CD4-positive, alpha-beta T cell (primary cell): ENCODE measurements around the gene KCNQ1OT1. TPM values are rescaled to one million over a fixed set of nuclear protein-coding genes. Genes with fewer than 3 reads are reported as not detected.

Experiments
- ATAC-seq: fragments of 200-7000 bp; cut with Tn5 transposase; one replicate; pipeline ENCODE4 v1.10.0; 2022; ENCODE audit warnings: mild to moderate bottlenecking; ENCODE audit not compliant: poor library complexity
- CTCF ChIA-PET: fragments of 350-600 bp; sonication (Branson Sonifier 250); formaldehyde crosslinking; loops from one replicate; lab custom pipeline; 2021; ENCODE audit warnings: antibody characterized with exemption, inconsistent platforms; lab: Charles Lee
- POLR2A ChIA-PET: fragments of 350-600 bp; sonication (Branson Sonifier 250); formaldehyde crosslinking; loops from one replicate; lab custom pipeline; 2021; ENCODE audit warnings: antibody characterized with exemption, inconsistent platforms; lab: Charles Lee
- DNase-seq, 14 experiments: peaks; one replicate each; pipeline ENCODE4 v3.0.0-alpha.2; 2013 to 2020; ENCODE audit warnings: mixed read lengths in 2 of 14
- H3K27ac ChIP-seq, 2 donors: one replicate each; pipeline versions ENCODE4 v1.5.1 to v1.7.0; 2013; ENCODE audit warnings: low read length in 2 of 2, low read depth in 1 of 2, mild to moderate bottlenecking in 1 of 2
- H3K27me3 ChIP-seq, 2 experiments: 1 replicate in 1 of 2; 2 replicates in 1 of 2; pipeline versions ENCODE4 v1.6.1 to v1.7.0; 2013; ENCODE audit warnings: low read length in 2 of 2, control low read depth in 1 of 2, mild to moderate bottlenecking in 1 of 2, moderate library complexity in 1 of 2; ENCODE audit not compliant: insufficient read depth in 2 of 2, control insufficient read depth in 1 of 2
- H3K36me3 ChIP-seq: one replicate; pipeline ENCODE4 v1.6.1; 2013; ENCODE audit warnings: low read length, control low read depth; ENCODE audit not compliant: insufficient read depth
- H3K4me1 ChIP-seq: one replicate; pipeline ENCODE4 v1.6.1; 2013; ENCODE audit warnings: low read length, control low read depth; ENCODE audit not compliant: insufficient read depth
- H3K4me3 ChIP-seq: one replicate; pipeline ENCODE4 v1.5.1; 2013; ENCODE audit warnings: mild to moderate bottlenecking, low read length, moderate library complexity
- H3K9me3 ChIP-seq, 2 experiments: 1 replicate in 1 of 2; 2 replicates in 1 of 2; pipeline versions ENCODE4 v1.6.1 to v1.7.0; 2013; ENCODE audit warnings: low read length in 2 of 2, mild to moderate bottlenecking in 2 of 2, control low read depth in 1 of 2, moderate library complexity in 1 of 2; ENCODE audit not compliant: control insufficient read depth in 1 of 2, insufficient read depth in 1 of 2
- H3K27ac Mint-ChIP-seq: one replicate; pipeline ENCODE4 v1.8.0; 2020; ENCODE audit warnings: mixed read lengths
- H3K27me3 Mint-ChIP-seq: one replicate; pipeline ENCODE4 v1.8.0; 2021; ENCODE audit warnings: mixed read lengths
- H3K36me3 Mint-ChIP-seq: one replicate; pipeline ENCODE4 v1.8.0; 2021; ENCODE audit warnings: low read depth, mixed read lengths
- H3K4me1 Mint-ChIP-seq: one replicate; pipeline ENCODE4 v1.8.0; 2021; ENCODE audit warnings: low read depth, mixed read lengths
- H3K4me3 Mint-ChIP-seq: one replicate; pipeline ENCODE4 v1.8.0; 2020; ENCODE audit warnings: mild to moderate bottlenecking, mixed read lengths
- H3K9me3 Mint-ChIP-seq: one replicate; pipeline ENCODE4 v1.8.0; 2020; ENCODE audit warnings: mixed read lengths
- intact Hi-C, 2 experiments: fragments of 100-400 bp; cut with DNase I in 1 of 2; cut with micrococcal nuclease in 1 of 2; formaldehyde crosslinking; loops; one replicate each; pipeline versions ENCODE4 v1.15.1 to v1.9.0; 2023 to 2025; cut with DNase I, micrococcal nuclease
- total RNA-seq, 174 experiments: library from RNA in 2 of 174; stranded (reverse) in 2 of 174; gene quantifications; one replicate each; pipeline ENCODE4 v1.2.3 and lab custom pipeline; 2021 to 2026
- TF ChIP-seq, protein P1 (sequence below): fragments of 200-600 bp; IDR thresholded peaks from one replicate; pipeline ENCODE4 v1.8.0; 2022; ENCODE audit warnings: antibody characterized with exemption, mild to moderate bottlenecking

KCNQ1OT1 gene
- total RNA-seq, 2 experiments from 2014 or later: 0.17 to 0.22 TPM

DNA sequence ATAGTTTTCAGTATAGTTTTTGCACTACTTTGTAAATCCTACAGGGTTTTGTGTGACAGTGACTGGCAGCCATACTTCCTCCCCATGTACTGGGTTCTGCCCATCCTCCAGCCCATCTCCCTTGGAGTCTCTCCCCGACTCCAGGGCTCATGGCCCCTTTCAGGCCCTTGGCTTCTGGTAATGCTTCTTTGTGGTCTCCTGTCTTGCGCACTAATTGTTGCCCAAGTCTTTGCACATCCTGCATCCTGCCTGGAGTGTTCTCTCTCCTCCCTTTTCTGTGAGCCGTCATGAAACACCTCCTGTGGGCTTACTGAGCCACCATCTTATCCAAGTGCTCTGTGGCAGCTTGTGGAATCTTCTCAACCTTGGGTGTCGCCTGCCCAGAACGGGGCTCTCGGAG is 11.4 kb upstream of the KCNQ1OT1 start:
- Histone ChIP-seq H3K36me3 (no peaks in the 10 kb centered on the region), H3K27ac (no peak overlapping the region), H3K27me3 (no peaks in the 10 kb centered on the region), H3K4me3 (no peak overlapping the region), H3K9me3 (peaks cover 0 to 21% of the 10 kb centered on the region in 2 experiments), H3K4me1 (no peaks in the 10 kb centered on the region)
- TF ChIP-seq, protein P1, sequence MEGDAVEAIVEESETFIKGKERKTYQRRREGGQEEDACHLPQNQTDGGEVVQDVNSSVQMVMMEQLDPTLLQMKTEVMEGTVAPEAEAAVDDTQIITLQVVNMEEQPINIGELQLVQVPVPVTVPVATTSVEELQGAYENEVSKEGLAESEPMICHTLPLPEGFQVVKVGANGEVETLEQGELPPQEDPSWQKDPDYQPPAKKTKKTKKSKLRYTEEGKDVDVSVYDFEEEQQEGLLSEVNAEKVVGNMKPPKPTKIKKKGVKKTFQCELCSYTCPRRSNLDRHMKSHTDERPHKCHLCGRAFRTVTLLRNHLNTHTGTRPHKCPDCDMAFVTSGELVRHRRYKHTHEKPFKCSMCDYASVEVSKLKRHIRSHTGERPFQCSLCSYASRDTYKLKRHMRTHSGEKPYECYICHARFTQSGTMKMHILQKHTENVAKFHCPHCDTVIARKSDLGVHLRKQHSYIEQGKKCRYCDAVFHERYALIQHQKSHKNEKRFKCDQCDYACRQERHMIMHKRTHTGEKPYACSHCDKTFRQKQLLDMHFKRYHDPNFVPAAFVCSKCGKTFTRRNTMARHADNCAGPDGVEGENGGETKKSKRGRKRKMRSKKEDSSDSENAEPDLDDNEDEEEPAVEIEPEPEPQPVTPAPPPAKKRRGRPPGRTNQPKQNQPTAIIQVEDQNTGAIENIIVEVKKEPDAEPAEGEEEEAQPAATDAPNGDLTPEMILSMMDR: no peak
- intact Hi-C loops: no loop called here
- no peak overlapping the region for H3K27ac Mint-ChIP-seq
- ATAC-seq (no peak), DNase-seq (no peak)
- no peak overlapping the region for H3K4me3 Mint-ChIP-seq
- H3K27me3 Mint-ChIP-seq: no peaks in the 10 kb centered on the region
- ChIA-PET CTCF (no interaction called here), POLR2A (no interaction called here)
- peaks cover 32% of the 10 kb centered on the region for H3K36me3 Mint-ChIP-seq
- no peaks in the 10 kb centered on the region for H3K4me1 Mint-ChIP-seq
- no peaks in the 10 kb centered on the region for H3K9me3 Mint-ChIP-seq

DNA sequence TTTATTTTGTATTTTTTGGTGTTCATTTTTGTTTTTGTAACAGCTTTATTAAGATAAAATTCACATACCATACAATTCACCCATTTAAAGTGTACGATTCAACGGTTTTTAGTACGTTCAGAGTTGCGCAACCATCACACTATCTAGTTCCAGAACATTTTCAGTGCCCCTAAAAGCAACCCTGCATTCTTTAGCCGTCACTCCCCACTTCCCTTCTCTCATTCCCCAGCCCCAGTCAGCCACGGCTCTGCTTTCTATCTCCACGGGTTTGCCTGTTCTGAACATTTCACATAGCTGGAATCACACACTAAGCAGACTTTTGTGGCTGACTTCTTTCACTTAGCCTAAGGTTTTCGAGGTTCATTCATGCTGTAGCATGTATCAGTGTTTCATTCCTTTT is 9.6 kb upstream of the KCNQ1OT1 start:
- H3K4me1 Mint-ChIP-seq: no peaks in the 10 kb centered on the region
- peaks cover 40% of the 10 kb centered on the region for H3K36me3 Mint-ChIP-seq
- TF ChIP-seq, protein P1: no peak
- DNase-seq: no peak
- Histone ChIP-seq H3K9me3 (peaks cover 0 to 38% of the 10 kb centered on the region in 2 experiments), H3K27ac (no peak overlapping the region), H3K27me3 (no peaks in the 10 kb centered on the region), H3K4me1 (no peaks in the 10 kb centered on the region), H3K4me3 (no peak overlapping the region), H3K36me3 (no peaks in the 10 kb centered on the region)
- POLR2A ChIA-PET: no interaction called here
- H3K9me3 Mint-ChIP-seq: no peaks in the 10 kb centered on the region
- H3K27me3 Mint-ChIP-seq: no peaks in the 10 kb centered on the region
- ATAC-seq: no peak
- CTCF ChIA-PET: no interaction called here
- intact Hi-C loops: no loop called here
- no peak overlapping the region for H3K4me3 Mint-ChIP-seq
- H3K27ac Mint-ChIP-seq: no peak overlapping the region

GRCh38 chr11:2708757-2709281 is 9.0 kb upstream of the KCNQ1OT1 start:
- Mint-ChIP-seq H3K9me3 (no peaks in the 10 kb centered on the region), H3K4me3 (no peak overlapping the region)
- CTCF ChIA-PET: no interaction called here

More at GRCh38 chr11:2708757-2709281, 9.0 kb upstream of the KCNQ1OT1 start:
- Histone ChIP-seq H3K4me1 (no peaks in the 10 kb centered on the region), H3K36me3 (no peaks in the 10 kb centered on the region), H3K4me3 (no peak overlapping the region), H3K27ac (no peak overlapping the region), H3K27me3 (no peaks in the 10 kb centered on the region), H3K9me3 (peaks cover 0 to 43% of the 10 kb centered on the region in 2 experiments)
- TF ChIP-seq, protein P1: no peak
- ATAC-seq: no peak
- POLR2A ChIA-PET: no interaction called here
- intact Hi-C loops: no loop called here
- DNase-seq: no peak
- no peak overlapping the region for H3K27ac Mint-ChIP-seq
- H3K4me1 Mint-ChIP-seq: no peaks in the 10 kb centered on the region
- H3K36me3 Mint-ChIP-seq: peaks cover 43% of the 10 kb centered on the region
- H3K27me3 Mint-ChIP-seq: no peaks in the 10 kb centered on the region
